HG02943 (cell line): ENCODE results near the gene DNAH1.

ENCODE experiments used
- ATAC-seq: cut with Tn5 transposase; IDR thresholded peaks from one replicate; pipeline ENCODE4 v1.9.1; 2021; ENCODE audit warnings: mild to moderate bottlenecking, low read depth, moderate library complexity; ENCODE audit not compliant: unreplicated experiment

DNAH1 gene

DNA sequence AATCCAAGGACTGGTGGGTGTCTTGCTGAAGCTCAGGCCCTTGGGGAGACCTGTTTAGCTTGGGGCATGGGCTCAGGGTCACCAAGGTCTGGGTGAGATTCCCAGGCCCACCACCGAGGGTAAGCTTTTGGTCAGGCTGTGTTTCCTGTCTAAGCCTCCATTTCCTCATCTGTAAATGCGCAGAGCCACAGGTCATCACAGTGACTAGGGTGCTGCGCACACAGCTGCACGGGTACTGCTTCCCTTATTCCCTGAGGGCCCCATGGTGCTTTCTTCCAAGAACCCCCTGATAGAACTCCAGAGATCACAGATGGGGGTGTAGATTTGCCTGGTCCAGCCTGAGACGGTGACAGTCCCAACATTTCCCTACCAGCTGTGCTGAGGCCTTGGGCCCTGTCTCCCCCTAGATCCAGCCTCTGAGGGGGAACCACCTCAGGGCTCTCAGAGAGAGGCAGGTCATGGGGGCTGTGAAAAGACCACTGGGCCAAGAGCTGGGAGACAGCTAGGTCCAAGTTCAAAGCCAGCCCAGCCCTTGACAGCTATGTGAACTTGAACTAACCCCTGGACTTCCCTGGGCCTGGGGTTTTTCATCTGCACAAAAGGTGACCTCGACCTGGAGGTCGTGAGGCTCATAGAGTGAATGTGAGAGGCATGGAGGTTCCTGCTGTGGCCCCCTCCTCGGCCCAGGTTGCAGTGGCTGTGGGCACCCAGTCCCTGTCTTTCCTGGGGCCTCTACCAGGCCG, 68.1 kb downstream of the DNAH1 start:
- no peak for ATAC-seq

DNA sequence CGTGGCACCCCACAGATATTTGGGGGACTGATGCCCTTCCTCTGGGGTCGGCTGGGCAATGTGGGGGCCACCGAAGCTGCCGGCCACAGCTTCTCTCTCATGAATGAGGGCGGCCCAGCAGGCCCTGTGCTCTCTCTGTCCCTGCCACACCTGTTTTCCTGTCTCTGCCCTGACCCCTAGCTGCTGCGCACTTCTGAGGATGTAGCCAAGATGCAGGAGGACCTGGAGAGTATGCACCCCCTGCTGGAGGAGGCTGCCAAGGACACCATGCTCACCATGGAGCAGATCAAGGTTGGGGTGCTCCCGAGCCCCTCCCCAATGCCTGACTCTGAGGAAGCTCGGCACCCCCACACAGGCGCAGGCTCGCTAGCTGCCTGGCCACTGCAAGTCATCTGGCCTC, 69.0 kb downstream of the DNAH1 start:
- ATAC-seq: no peak

DNA sequence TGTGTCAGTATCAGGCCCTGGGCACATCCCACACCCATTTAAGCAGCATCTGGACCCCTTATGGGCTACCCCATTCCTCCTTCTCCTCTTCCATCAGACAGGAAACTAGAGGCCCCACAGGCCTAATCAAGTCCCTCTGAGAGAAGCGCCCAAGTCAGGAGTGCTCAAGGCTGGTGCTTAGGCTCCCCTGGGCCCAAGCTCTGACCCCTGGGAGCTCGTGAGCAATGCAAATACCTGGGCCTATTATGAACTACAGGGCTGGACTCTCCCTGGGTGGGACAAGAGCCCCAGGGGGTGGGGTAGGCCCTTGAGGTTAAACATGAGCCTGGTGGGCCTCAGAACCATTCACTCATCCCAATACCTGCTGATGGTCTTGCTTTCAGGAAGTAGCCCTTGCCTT, 71.4 kb downstream of the DNAH1 start:
- ATAC-seq: no peak

DNA sequence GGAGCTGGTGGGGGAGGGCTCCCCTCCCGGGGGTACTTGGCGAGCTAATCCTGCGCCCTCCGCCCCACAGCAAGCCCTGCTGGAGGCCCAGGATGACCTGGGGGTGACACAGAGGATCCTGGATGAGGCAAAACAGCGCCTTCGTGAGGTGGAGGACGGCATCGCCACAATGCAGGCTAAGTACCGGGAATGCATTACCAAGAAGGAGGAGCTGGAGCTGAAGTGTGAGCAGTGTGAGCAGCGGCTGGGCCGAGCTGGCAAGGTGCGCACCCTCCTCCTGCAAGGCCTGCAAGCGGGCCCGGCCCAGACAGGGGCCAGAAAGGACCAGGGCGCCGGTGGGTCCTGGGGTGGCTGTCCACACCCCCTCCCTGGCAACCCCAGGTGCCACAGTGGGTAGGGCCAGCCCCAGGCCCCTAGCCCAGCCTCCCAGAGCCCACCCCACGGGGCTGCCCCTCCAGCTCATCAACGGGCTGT, 72.3 kb downstream of the DNAH1 start:
- ATAC-seq: no peak

DNA sequence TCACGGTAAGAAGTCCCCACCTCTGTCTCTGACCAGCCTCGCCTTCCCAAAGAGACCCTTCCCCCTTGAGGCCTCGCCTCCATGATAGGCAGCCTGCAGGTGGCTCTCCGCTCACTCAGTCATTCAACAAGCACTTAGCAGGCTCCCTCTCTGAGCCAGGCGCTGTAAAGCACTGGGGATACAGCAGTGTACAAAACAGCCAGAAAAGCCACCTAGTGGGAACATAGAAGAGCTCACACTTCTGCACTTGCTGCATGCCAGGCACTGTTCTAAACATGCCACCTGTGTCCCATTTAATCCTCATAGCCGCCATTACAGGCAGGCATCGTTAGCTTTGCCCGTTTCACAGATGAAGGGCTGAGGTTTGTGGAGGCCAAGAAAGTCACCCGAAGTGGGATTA, 72.8 kb downstream of the DNAH1 start:
- ATAC-seq: no peak

DNA sequence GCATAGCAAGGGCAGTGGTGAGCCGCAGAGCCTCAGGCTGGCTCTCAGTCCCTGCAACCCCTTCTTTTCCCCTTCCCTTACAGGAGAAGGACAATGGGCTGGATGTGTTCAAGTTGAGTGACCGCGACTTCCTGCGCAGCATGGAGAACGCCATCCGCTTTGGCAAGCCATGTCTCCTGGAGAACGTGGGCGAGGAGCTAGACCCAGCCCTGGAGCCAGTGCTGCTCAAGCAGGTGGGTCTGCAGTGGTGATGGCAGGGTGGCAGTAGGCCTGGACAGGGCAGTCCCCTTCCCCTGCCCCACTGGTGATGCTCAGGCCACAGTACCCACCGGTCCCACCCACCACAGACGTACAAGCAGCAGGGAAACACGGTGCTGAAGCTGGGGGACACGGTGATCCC, 75.0 kb downstream of the DNAH1 start:
- no peak for ATAC-seq

DNA sequence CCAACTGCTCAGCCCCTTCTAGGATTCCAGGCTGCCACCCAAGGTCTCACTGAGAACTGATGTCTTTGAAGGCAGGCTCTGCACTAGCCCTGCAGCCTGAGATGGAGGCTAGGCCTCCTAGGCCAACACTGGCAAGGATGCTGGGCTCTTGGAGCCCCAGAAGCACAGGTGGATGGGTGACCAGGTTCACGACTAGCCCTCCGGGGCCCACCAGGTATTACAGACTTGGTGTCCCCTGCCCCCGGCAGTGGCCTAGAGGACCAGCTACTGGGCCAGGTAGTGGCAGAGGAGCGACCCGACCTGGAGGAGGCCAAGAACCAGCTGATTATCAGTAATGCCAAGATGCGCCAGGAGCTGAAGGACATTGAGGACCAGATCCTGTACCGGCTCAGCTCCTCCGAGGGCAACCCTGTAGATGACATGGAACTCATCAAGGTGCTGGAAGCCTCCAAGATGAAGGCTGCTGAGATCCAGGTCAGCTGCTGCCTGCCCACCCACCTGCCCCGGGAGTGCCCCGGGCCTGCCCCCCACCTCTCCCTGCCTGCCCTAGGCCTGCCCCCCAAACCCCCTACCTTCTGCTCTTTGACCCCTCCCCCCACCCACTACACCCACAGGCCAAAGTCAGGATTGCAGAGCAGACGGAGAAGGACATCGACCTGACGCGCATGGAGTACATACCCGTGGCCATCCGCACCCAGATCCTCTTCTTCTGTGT, 76.3 kb downstream of the DNAH1 start:
- ATAC-seq: no peak

DNA sequence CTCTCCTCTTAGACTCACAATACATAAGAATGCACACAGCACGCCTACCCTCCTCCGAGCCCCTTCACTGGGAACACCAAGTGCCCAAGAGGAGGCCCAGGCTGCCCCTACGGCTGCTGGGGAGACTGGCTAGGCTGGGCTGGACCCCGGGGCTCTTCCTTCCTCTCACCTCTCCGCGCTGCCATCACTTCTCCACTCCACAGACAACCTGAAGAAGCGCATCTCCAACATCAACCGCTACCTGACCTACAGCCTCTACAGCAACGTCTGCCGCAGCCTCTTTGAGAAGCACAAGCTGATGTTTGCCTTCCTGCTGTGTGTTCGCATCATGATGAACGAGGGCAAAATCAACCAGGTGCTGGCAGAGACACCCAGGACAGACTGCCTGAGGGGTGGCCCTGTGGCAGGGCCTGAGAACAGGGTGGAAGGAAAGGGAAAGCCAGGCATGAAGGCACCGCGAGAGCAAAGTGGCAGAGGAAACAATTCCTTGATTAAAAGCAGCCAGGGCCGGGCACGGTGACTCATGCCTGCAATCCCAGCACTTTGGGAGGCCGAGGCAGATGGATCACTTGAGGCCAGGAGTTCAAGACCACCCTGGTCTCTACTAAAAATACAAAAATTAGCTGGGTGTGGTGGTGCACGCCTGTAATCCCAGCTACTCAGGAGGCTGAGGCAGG, 77.2 kb downstream of the DNAH1 start:
- no peak for ATAC-seq

DNA sequence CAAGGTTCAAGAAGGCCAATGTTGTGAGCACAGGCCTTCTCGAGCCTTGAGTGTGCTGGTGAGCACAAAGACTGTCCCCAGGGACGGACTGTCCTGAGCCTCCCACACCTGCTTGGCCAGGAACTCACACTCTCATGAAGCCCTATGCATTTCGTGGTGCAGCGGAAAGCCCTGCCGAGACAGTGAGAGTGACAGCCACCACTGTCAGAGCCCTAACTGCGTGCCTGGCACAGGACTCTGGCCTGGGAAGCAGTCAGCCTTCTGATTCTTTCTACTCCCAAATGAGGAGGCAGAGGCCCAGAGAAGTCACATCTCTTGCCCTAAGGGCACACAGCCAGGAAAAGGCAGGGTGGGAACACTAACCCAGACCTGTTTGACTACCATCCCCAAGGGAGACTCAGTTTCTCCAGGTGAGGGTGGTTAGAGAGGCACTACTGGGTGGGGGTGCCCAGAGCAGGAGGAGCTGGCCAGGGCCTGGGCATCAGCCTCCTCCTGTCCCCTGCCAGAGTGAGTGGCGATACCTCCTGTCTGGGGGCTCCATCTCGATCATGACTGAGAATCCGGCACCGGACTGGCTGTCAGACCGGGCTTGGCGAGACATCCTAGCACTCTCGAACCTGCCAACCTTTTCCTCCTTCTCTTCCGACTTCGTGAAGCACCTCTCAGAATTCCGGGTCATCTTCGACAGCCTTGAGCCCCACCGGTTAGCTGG, 78.0 kb downstream of the DNAH1 start:
- ATAC-seq: no peak

DNA sequence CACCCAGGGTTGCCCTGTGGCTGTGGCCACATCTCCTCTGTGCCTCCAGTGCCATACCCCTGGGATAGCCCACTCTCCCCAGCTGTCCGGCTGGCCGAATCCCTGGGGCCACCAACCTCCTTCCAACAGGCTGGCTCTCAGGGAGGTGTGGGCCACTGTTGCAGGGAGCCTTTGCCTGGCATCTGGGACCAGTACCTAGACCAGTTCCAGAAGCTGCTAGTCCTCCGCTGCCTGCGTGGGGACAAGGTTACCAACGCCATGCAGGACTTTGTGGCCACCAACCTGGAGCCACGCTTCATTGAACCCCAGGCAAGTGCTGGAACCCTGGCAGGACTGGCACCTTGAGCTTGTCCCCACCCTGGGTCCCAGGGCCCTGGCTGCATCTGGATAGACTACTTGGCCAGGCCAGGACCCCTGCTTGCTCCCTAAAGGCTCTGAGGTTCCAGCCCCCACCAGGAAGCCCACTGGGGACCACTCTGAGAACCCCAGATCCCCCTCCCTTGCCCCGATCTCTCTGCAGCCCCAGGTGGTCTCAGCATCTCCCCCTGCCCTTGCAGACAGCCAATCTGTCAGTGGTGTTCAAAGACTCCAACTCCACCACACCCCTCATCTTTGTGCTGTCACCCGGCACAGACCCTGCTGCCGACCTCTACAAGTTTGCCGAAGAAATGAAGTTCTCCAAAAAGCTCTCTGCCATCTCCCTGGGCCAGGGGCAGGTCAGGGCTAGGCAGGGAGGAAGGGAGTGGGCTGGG, 78.8 kb downstream of the DNAH1 start:
- no peak for ATAC-seq

DNA sequence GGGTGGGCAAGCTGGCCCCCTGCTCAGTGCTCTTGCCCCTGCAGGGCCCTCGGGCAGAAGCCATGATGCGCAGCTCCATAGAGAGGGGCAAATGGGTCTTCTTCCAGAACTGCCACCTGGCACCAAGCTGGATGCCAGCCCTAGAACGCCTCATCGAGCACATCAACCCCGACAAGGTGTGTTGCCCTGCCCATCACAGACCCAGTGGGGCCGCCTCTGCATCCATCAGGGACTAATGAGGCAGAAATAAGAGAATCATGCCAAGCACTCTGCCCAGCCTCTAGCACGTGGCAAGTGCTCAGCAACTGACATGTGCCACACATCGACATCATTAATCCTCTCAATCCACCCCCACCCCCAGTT, 79.4 kb downstream of the DNAH1 start:
- no peak for ATAC-seq

DNA sequence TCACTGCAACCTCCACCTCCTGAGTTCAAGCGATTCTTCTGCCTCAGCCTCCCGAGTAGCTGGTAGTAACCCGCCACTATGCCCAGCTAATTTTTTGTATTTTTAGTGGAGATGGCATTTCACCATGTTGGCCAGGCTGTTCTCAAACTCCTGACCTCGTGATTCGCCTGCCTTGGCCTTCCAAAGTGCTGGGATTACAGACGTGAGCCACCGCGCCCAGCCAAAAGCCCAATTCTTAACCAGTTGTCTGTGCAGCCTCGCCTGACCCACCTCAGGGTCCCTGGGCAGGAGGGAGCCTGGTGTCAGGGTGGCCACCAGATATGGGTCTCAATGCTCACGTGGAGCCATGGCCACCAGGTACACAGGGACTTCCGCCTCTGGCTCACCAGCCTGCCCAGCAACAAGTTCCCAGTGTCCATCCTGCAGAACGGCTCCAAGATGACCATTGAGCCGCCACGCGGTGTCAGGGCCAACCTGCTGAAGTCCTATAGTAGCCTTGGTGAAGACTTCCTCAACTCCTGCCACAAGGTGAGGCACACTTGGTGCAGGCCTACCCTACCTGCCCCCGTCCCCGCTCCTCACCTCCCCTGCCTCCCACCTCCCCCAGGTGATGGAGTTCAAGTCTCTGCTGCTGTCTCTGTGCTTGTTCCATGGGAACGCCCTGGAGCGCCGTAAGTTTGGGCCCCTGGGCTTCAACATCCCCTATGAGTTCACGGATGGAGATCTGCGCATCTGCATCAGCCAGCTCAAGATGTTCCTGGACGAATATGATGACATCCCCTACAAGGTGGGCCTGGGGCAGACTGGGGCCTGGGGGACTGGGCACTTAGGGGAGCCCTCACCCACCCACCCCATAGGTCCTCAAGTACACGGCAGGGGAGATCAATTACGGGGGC, 80.1 kb downstream of the DNAH1 start:
- ATAC-seq: no peak

DNA sequence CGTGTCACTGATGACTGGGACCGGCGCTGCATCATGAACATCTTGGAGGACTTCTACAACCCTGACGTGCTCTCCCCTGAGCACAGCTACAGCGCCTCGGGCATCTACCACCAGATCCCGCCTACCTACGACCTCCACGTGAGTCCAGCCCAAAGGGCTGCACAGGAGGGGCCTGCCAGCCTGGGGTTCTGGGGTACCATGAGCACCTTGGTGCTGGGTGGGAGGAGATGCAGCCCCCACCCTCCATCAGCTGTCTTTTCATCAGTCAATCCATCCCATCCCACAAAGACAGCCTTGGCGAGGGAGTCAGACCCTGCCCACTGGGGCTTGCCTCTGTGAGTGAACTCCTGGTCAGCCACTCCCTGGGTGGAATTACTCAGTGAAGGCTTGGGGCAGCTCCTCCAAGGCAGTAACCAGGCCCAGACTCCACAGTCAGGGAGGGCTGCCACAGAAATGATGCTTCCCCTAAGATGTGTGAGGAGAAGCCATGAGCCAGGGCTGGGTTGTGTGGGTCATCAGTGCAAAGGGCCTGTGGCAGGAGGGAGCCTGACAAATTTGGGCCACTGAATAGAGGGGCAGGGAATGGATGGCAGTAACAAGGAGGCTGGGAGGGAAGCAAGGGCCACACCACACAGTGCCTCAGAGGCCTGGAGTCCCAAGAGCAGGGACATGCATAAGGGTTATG, 80.9 kb downstream of the DNAH1 start:
- no peak for ATAC-seq

DNA sequence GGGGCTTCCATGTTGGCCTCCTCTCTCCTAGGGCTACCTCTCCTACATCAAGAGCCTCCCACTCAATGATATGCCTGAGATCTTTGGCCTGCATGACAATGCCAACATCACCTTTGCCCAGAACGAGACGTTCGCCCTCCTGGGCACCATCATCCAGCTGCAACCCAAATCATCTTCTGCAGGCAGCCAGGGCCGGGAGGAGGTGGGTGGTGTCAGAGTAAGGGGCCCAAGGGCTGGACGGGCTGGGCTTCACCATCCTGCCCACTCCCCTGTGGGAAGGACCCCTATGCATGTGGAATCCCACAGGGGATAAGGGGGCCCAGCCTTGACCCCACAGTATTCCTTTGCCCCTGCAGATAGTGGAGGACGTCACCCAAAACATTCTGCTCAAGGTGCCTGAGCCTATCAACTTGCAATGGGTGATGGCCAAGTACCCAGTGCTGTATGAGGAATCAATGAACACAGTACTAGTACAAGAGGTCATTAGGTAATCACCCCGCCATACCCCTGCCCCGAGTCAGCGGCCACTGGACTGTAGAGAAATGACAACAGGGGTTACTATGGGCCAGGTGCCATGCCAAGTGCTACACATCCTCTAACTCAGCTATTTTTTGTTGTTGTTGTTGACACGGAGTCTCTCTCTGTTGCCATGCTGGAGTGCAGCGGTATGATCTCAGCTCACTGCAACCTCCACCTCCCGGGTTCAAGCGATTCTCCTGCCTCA, 81.7 kb downstream of the DNAH1 start:
- no peak for ATAC-seq

DNA sequence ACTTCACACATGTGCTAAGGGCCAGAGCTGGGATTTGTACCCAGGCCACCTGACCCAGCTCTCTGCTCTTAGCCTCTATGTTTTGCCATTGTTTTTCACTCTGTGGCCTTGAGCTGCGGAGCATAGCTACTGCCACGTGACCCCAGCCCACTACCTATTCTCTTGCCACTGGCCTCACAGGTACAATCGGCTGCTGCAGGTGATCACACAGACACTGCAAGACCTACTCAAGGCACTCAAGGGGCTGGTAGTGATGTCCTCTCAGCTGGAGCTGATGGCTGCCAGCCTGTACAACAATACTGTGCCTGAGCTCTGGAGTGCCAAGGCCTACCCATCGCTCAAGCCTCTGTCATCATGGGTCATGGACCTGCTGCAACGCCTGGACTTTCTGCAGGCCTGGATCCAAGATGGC, 82.6 kb downstream of the DNAH1 start:
- ATAC-seq: no peak

DNA sequence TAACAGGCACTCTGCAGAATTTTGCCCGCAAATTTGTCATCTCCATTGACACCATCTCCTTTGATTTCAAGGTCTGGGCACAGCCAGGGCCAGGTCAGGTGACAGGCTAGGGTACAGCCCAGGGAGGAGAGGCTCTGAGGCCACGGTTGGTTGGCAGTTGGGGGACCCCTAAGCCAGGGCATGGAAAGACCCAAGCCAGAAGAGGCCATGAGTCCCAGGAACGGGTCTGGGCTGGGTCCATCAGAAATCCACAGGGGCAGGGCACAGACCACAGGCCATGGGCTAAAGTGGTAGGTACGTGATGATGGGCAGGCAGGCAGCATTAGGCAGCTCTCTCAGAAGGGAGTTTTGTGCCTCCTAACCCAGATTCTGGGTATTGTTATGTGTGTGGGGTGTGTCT, 83.0 kb downstream of the DNAH1 start:
- ATAC-seq: no peak

DNA sequence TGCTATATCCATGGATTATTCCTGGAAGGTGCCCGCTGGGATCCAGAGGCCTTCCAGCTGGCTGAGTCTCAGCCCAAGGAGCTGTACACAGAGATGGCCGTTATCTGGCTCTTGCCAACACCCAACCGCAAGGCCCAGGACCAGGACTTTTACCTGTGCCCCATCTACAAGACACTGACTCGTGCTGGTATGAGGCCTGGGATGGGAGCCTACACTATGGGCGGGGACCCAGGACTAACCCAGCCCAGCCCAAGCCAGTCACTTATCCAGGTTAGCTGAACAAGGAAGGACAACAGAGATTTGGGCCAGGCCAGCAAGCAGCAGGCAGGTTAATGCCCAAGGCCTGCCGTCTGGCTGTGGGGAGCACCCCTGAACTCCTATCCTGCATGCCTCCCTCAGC, 83.5 kb downstream of the DNAH1 start:
- ATAC-seq: no peak

DNA sequence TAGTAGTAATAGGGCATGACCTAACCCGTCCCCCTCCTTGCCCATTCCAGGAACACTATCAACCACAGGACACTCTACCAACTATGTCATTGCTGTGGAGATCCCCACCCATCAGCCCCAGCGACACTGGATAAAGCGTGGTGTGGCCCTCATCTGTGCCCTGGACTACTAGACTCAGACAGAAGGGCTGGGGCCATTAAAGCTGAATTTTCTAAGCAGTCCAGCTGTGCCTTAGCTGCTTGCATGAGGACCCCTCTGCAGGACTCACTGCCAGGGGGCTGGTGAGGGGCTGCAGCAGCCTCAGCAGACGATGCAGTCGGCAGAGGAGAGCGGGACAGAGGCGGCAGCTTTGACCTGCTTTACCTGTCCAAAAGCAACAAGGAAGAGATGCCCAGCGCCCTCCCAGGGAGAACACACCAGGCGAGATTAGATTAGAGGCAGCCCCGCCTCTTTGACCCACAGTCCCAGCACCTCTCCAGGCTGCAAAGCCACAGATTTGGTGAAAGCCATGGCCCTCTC, 84.2 kb downstream of the DNAH1 start:
- ATAC-seq: no peak
